BLaER1 (cell line): ENCODE data around the gene COL8A1.

ENCODE experiments used
- H3K27ac ChIP-seq: shearing (Covaris generic); formaldehyde crosslinking; 2 replicates; pipeline ENCODE4 v1.8.1; 2022
- H3K27me3 ChIP-seq: shearing (Covaris generic); formaldehyde crosslinking; 2 replicates; pipeline ENCODE4 v1.8.1; 2022
- H3K36me3 ChIP-seq: shearing (Covaris generic); formaldehyde crosslinking; 2 replicates; pipeline ENCODE4 v1.8.1; 2022
- H3K4me1 ChIP-seq: shearing (Covaris generic); formaldehyde crosslinking; 2 replicates; pipeline ENCODE4 v1.8.1; 2022
- H3K4me2 ChIP-seq: shearing (Covaris generic); formaldehyde crosslinking; 2 replicates; pipeline ENCODE4 v1.8.1; 2022
- H3K4me3 ChIP-seq: shearing (Covaris generic); formaldehyde crosslinking; 2 replicates; pipeline ENCODE4 v1.8.1; 2022
- H3K9ac ChIP-seq: shearing (Covaris generic); formaldehyde crosslinking; 2 replicates; pipeline ENCODE4 v1.8.1; 2022
- H3K9me3 ChIP-seq: shearing (Covaris generic); formaldehyde crosslinking; 2 replicates; pipeline ENCODE4 v1.8.1; 2022
- H4K20me1 ChIP-seq: shearing (Covaris generic); formaldehyde crosslinking; 2 replicates; pipeline ENCODE4 v1.8.1; 2022
- Cebpa-rat ChIP-seq: shearing (Covaris generic); IDR thresholded peaks from 2 replicates; pipeline ENCODE4 v1.8.1; 2022

COL8A1 gene

GRCh38 chr3:99637016-99637367, 1.4 kb upstream of the COL8A1 start:
- TF ChIP-seq Cebpa-rat = no peak
- no peak overlapping the region for H3K4me3 ChIP-seq
- no peaks in the 10 kb centered on the region for H3K9me3 ChIP-seq
- H3K36me3 ChIP-seq = no peaks in the 10 kb centered on the region
- H3K27me3 ChIP-seq = peaks cover 35% of the 10 kb centered on the region
- H3K4me1 ChIP-seq = peaks cover 15% of the 10 kb centered on the region
- no peaks in the 10 kb centered on the region for H4K20me1 ChIP-seq
- no peak overlapping the region for H3K9ac ChIP-seq
- no peak overlapping the region for H3K27ac ChIP-seq
- H3K4me2 ChIP-seq = no peak overlapping the region

- no peak for TF ChIP-seq Cebpa-rat
- Histone ChIP-seq H3K4me2 (no peak overlapping the region), H3K27me3 (peaks cover 35% of the 10 kb centered on the region), H3K4me3 (no peak overlapping the region), H3K9ac (no peak overlapping the region), H3K4me1 (peaks cover 15% of the 10 kb centered on the region), H3K36me3 (no peaks in the 10 kb centered on the region), H4K20me1 (no peaks in the 10 kb centered on the region), H3K27ac (no peak overlapping the region), H3K9me3 (no peaks in the 10 kb centered on the region)
Measured at GRCh38 chr3:99637368-99638111, 854 bp upstream of the COL8A1 start.

GRCh38 chr3:99639579-99639978, 1.2 kb downstream of the COL8A1 start:
- no peaks in the 10 kb centered on the region for H4K20me1 ChIP-seq
- H3K4me3 ChIP-seq = no peak overlapping the region
- no peak overlapping the region for H3K9ac ChIP-seq
- peak overlapping the region; percentile 9; the same call in 1 of the 2 replicates for H3K4me2 ChIP-seq
- TF ChIP-seq Cebpa-rat = peak; percentile 51; the same call in 1 of the 2 replicates
- no peaks in the 10 kb centered on the region for H3K9me3 ChIP-seq
- peaks cover 15% of the 10 kb centered on the region for H3K4me1 ChIP-seq
- H3K27ac ChIP-seq = no peak overlapping the region
- peaks cover 35% of the 10 kb centered on the region for H3K27me3 ChIP-seq
- no peaks in the 10 kb centered on the region for H3K36me3 ChIP-seq

GRCh38 chr3:99640214-99640851, 1.9 kb downstream of the COL8A1 start:
- Histone ChIP-seq H3K9me3 (no peaks in the 10 kb centered on the region), H3K36me3 (no peaks in the 10 kb centered on the region), H3K27ac (no peak overlapping the region), H3K4me2 (no peak overlapping the region), H3K9ac (no peak overlapping the region), H3K27me3 (peaks cover 35% of the 10 kb centered on the region), H3K4me1 (peaks cover 15% of the 10 kb centered on the region), H3K4me3 (no peak overlapping the region), H4K20me1 (no peaks in the 10 kb centered on the region)
- TF ChIP-seq Cebpa-rat = no peak

- no peaks in the 10 kb centered on the region for H3K36me3 ChIP-seq
- no peak overlapping the region for H3K27ac ChIP-seq
- no peaks in the 10 kb centered on the region for H4K20me1 ChIP-seq
- no peak overlapping the region for H3K4me2 ChIP-seq
- TF ChIP-seq Cebpa-rat = no peak
- peaks cover 15% of the 10 kb centered on the region for H3K4me1 ChIP-seq
- no peak overlapping the region for H3K9ac ChIP-seq
- no peaks in the 10 kb centered on the region for H3K9me3 ChIP-seq
- H3K27me3 ChIP-seq = peaks cover 32% of the 10 kb centered on the region
- H3K4me3 ChIP-seq = no peak overlapping the region
Measured at GRCh38 chr3:99641480-99641879, 3.1 kb downstream of the COL8A1 start.

- Histone ChIP-seq H3K4me3 (no peak overlapping the region), H3K4me2 (no peak overlapping the region), H3K27me3 (peaks cover 27% of the 10 kb centered on the region), H3K9me3 (no peaks in the 10 kb centered on the region), H4K20me1 (no peaks in the 10 kb centered on the region), H3K27ac (no peak overlapping the region), H3K4me1 (peaks cover 17% of the 10 kb centered on the region), H3K36me3 (no peaks in the 10 kb centered on the region), H3K9ac (no peak overlapping the region)
- no peak for TF ChIP-seq Cebpa-rat
Measured at GRCh38 chr3:99641982-99642381, 3.6 kb downstream of the COL8A1 start.

- H3K4me2 ChIP-seq = no peak overlapping the region
- TF ChIP-seq Cebpa-rat = no peak
- H3K9me3 ChIP-seq = no peaks in the 10 kb centered on the region
- no peaks in the 10 kb centered on the region for H3K36me3 ChIP-seq
- H4K20me1 ChIP-seq = no peaks in the 10 kb centered on the region
- no peak overlapping the region for H3K27ac ChIP-seq
- H3K9ac ChIP-seq = no peak overlapping the region
- H3K4me3 ChIP-seq = no peak overlapping the region
- peaks cover 18% of the 10 kb centered on the region for H3K4me1 ChIP-seq
- peaks cover 7% of the 10 kb centered on the region for H3K27me3 ChIP-seq
Measured at GRCh38 chr3:99644017-99644416, 5.6 kb downstream of the COL8A1 start.

GRCh38 chr3:99644746-99645145, 6.4 kb downstream of the COL8A1 start:
- Histone ChIP-seq H3K27ac (no peak overlapping the region), H3K4me3 (no peak overlapping the region), H3K27me3 (0 out of 2 replicates have a peak, but pooled peaks cover 4% of the 10 kb centered on the region), H3K4me1 (peaks cover 10% of the 10 kb centered on the region), H3K36me3 (no peaks in the 10 kb centered on the region), H3K4me2 (no peak overlapping the region), H4K20me1 (no peaks in the 10 kb centered on the region), H3K9me3 (no peaks in the 10 kb centered on the region), H3K9ac (no peak overlapping the region)
- no peak for TF ChIP-seq Cebpa-rat

GRCh38 chr3:99645277-99646106, 7.1 kb downstream of the COL8A1 start:
- no peaks in the 10 kb centered on the region for H3K36me3 ChIP-seq
- 0 out of 2 replicates have a peak, but pooled peaks cover 4% of the 10 kb centered on the region for H3K27me3 ChIP-seq
- no peaks in the 10 kb centered on the region for H4K20me1 ChIP-seq
- TF ChIP-seq Cebpa-rat = no peak
- peaks cover 6% of the 10 kb centered on the region; the same call in 1 of the 2 replicates for H3K4me1 ChIP-seq
- H3K9ac ChIP-seq = no peak overlapping the region
- no peak overlapping the region for H3K27ac ChIP-seq
- no peak overlapping the region for H3K4me2 ChIP-seq
- no peak overlapping the region for H3K4me3 ChIP-seq
- H3K9me3 ChIP-seq = no peaks in the 10 kb centered on the region

GRCh38 chr3:99646107-99646435, 7.7 kb downstream of the COL8A1 start:
- Histone ChIP-seq H4K20me1 (no peaks in the 10 kb centered on the region), H3K9me3 (no peaks in the 10 kb centered on the region), H3K27ac (no peak overlapping the region), H3K4me3 (no peak overlapping the region), H3K27me3 (0 out of 2 replicates have a peak, but pooled peaks cover 2% of the 10 kb centered on the region), H3K36me3 (no peaks in the 10 kb centered on the region), H3K4me2 (no peak overlapping the region), H3K9ac (no peak overlapping the region), H3K4me1 (peaks cover 6% of the 10 kb centered on the region; the same call in 1 of the 2 replicates)
- no peak for TF ChIP-seq Cebpa-rat
